GM12865 (cell line): ENCODE data around the gene ATF7IP.

Experiments used
- DNase-seq: peaks from one replicate; pipeline ENCODE4 v3.0.0; 2010; ENCODE audit warnings: low read depth
- H3K4me3 ChIP-seq: 2 replicates; pipeline ENCODE4 v1.5.1; 2011; ENCODE audit warnings: mild to moderate bottlenecking, low read depth, low read length, control low read depth
- TF ChIP-seq, protein P1 (sequence below): IDR thresholded peaks from 2 replicates; pipeline ENCODE4 v1.5.1; 2011; ENCODE audit warnings: low read length, control low read depth, low read depth, inconsistent platforms; ENCODE audit not compliant: insufficient read depth; ENCODE audit errors: missing control alignments

ATF7IP gene

DNA sequence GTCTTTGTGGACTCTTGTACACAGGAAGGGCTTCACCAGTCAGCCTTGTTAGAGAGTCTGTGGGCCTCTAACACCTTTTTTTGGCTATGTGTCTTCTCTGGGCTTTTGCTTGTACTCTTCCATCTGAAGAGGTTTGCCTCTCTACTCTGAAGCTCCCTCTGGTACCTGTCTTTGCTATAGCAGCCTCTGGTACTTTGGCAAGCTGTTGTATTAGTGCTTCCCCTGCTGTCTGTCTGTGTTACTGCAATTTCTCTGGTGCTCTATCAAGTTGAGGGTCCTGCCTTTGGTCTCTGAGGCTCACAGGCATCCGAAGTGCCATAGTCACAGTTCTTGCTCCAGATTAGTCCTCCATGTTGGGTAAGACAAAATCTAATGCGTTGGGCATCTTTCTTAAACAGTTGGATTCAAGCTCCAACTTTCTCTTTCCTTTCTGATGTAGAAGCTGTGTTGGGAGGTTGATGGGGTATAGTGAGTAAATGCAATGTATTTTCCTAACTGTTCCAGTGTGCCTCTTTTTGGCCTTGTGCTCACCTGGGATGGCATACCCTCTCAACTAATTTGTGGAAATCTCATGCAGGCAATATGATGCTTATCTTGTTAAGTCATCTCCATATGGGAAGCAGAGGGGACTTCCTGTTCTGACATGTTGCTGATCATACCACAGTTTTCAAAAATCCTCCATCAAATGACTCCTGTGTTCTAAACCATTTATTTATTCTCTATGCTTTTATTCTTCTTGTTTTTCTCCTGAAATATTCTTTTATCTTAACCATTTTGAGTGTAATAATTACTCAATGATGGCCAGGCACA, 88.8 kb downstream of the ATF7IP start:
- TF ChIP-seq, protein P1, sequence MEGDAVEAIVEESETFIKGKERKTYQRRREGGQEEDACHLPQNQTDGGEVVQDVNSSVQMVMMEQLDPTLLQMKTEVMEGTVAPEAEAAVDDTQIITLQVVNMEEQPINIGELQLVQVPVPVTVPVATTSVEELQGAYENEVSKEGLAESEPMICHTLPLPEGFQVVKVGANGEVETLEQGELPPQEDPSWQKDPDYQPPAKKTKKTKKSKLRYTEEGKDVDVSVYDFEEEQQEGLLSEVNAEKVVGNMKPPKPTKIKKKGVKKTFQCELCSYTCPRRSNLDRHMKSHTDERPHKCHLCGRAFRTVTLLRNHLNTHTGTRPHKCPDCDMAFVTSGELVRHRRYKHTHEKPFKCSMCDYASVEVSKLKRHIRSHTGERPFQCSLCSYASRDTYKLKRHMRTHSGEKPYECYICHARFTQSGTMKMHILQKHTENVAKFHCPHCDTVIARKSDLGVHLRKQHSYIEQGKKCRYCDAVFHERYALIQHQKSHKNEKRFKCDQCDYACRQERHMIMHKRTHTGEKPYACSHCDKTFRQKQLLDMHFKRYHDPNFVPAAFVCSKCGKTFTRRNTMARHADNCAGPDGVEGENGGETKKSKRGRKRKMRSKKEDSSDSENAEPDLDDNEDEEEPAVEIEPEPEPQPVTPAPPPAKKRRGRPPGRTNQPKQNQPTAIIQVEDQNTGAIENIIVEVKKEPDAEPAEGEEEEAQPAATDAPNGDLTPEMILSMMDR, result peak; percentile 69
- peak; percentile 82 for DNase-seq
- no peak overlapping the region for H3K4me3 ChIP-seq

DNA sequence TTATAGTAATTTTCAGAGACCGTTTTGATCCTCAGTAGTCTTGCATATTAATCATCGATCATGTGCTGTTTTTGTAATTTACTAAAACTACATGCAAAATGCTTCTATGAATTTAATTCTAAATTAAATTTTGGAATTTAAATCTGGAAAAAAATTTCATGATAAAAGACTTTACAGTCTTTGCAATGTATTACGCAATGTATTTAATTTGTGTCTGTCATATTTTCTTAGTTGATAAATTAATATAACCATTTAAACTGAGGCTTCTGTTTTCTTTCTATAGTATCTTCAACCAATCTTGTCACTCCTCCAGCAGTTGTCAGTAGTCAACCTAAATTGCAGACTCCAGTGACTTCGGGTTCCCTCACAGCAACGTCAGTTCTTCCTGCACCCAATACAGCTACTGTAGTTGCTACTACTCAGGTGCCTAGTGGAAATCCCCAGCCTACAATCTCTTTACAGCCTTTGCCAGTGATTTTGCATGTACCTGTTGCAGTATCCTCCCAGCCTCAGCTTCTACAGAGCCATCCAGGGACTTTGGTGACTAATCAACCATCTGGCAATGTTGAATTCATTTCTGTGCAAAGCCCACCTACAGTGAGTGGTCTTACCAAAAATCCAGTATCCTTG, 94.8 kb downstream of the ATF7IP start:
- no peak overlapping the region for H3K4me3 ChIP-seq
- no peak for DNase-seq
- TF ChIP-seq, protein P1, result no peak

DNA sequence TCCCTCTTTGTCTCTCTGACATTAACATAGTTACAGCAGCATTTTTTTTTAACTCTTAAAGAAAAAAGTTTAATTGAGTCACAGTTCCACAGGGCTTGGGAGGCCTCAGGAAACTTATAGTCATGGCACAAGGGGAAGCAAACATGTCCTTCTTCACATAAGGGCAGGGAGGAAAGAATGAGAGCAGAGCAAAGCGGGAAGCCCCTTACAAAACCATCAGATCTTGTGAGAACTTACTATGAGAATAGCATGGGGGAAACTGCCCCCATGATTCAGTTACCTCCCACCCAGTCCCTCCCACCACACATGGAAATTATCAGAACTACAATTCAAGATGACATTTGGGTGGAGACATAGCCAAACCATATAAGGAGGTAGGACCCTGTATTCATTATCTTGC, 106.0 kb downstream of the ATF7IP start:
- DNase-seq, result no peak
- TF ChIP-seq, protein P1, result no peak
- no peak overlapping the region for H3K4me3 ChIP-seq

DNA sequence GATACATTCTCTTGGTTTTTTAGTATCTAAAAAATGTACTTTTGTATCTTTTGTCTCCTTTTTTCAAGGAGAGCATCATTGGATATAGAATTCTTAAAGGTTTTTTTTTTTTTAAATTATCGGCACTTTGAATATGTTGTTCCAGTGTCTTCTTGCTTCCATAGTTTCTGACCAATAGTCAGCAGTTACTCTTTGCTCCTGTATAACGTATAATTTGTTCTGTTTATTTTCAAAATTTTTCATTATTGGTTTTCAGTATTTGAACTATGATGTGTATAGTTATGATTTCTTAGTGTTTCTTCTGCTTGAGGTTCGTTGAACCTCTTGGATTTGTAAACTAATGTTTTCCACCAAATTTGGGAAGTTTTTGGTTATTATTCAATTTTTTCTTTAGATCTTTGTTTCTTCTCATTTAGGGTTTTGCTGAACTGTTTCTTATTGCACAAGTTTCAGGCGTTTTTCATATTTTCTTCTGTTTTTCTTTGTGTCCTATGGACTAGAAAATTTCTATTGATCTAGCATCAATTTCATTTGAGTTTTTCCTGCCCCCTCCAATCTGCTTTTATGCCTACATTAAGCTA, 108.3 kb downstream of the ATF7IP start:
- TF ChIP-seq, protein P1, result no peak
- DNase-seq, result no peak
- no peak overlapping the region for H3K4me3 ChIP-seq

DNA sequence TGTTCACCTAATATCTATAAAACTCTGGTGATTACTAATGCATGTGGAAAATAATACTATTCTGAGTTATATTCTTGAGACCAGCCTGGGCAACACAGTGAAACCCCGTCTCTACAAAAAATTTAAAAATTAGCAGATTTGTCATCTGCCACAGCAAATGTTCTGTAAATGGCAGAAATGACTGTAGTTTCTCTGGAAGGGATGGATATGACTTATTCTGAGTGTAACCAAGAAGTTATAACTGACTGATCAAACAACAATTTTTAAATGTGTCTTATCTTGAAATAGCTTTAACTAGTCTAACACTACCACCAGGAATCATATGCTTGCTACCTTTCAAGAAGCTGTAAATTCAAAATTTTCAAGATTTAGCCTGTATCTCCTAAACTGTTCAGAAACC, 113.5 kb downstream of the ATF7IP start:
- TF ChIP-seq, protein P1, result no peak
- no peak for DNase-seq
- no peak overlapping the region for H3K4me3 ChIP-seq

DNA sequence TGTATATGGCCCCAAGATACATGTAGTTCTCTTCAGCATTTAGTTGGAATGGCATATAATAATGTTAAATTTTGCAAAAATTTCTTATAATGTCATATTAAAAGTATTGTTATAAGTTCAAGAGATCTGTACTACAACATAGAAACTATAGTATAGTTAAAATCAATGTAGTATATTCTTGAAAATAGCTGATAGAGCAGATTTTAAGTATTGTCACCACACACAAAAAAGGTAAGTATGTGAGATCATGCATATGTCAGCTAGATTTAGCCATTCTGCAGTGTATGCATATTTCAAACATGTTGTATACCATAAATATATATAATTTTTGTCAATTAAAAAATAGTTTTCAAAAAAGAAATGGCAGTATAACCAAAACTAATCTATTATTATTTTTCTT, 115.7 kb downstream of the ATF7IP start:
- TF ChIP-seq, protein P1, result no peak
- H3K4me3 ChIP-seq, result no peak overlapping the region
- no peak for DNase-seq
